Spleen (tissue), 11 donors: ENCODE data around the gene STX12. TPM values are rescaled to one million over a fixed set of nuclear protein-coding genes. Genes with fewer than 3 reads are reported as not detected.
A peak's percentile ranks its signal among the peaks of the same experiment; 100 is the strongest.
"Not testable (repeated sequence)": the region's sequence is repeated elsewhere in the genome, so short reads cannot be mapped to it uniquely, and the experiment has no call there.

Source experiments
- DNase-seq: peaks from one replicate; pipeline ENCODE4 v3.0.0-alpha.2; 2020
- H3K27ac ChIP-seq, 8 donors: fragments of 200-600 bp; sonication (generic) in 7 of 8; 1 replicate in 4 of 8; 2 replicates in 4 of 8; pipeline versions ENCODE4 v1.5.0 to v1.8.0; 2016 to 2021; ENCODE audit warnings: inconsistent platforms in 4 of 8, mild to moderate bottlenecking in 4 of 8, moderate library complexity in 1 of 8
- H3K27me3 ChIP-seq, 7 donors: fragments of 200-600 bp; sonication (generic) in 6 of 7; replicated peaks in 1 of 7; 1 replicate in 4 of 7; 2 replicates in 3 of 7; pipeline versions ENCODE4 v1.5.0 to v1.8.0; 2016 to 2021; ENCODE audit warnings: inconsistent platforms in 3 of 7, mild to moderate bottlenecking in 1 of 7
- H3K36me3 ChIP-seq, 6 donors: fragments of 200-600 bp; sonication (generic) in 5 of 6; 1 replicate in 4 of 6; 2 replicates in 2 of 6; pipeline versions ENCODE4 v1.5.0 to v1.8.0; 2016 to 2021; ENCODE audit warnings: inconsistent platforms in 2 of 6
- H3K4me1 ChIP-seq, 6 donors: fragments of 200-600 bp; sonication (generic) in 5 of 6; 1 replicate in 3 of 6; 2 replicates in 3 of 6; pipeline versions ENCODE4 v1.5.0 to v1.8.0; 2016 to 2021; ENCODE audit warnings: inconsistent platforms in 3 of 6
- H3K4me3 ChIP-seq, 8 donors: fragments of 200-600 bp; sonication (generic) in 7 of 8; 1 replicate in 4 of 8; 2 replicates in 4 of 8; pipeline versions ENCODE4 v1.5.0 to v1.8.0; 2016 to 2021; ENCODE audit warnings: inconsistent platforms in 4 of 8, mild to moderate bottlenecking in 4 of 8, moderate library complexity in 2 of 8
- H3K9me3 ChIP-seq, 8 donors: fragments of 200-600 bp; sonication (generic) in 7 of 8; 1 replicate in 4 of 8; 2 replicates in 4 of 8; pipeline versions ENCODE4 v1.5.0 to v1.8.0; 2016 to 2021; ENCODE audit warnings: inconsistent platforms in 4 of 8
- POLR2A ChIP-seq, 3 donors: fragments of 450-650 bp; IDR thresholded peaks; one replicate each; pipeline ENCODE4 v1.5.1; 2017; ENCODE audit warnings: antibody characterized with exemption in 3 of 3, mild to moderate bottlenecking in 1 of 3
- POLR2AphosphoS5 ChIP-seq, 3 donors: sonication (generic); formaldehyde crosslinking; IDR thresholded peaks; one replicate each; pipeline ENCODE4 v1.5.1; 2017; ENCODE audit warnings: antibody characterized with exemption in 3 of 3
- WGBS, 5 donors: extraction: QIAGEN DNeasy Blood & Tissue Kit in 3 of 5; methylation state at CpG; one replicate each; pipeline versions ENCODE4 v1.1.5 to v1.1.7; 2013 to 2018; 5-methylcytosine and 5-hydroxymethylcytosine counted together
- intact Hi-C: fragments of 100-400 bp; cut with DNase I; formaldehyde crosslinking; loops from one replicate; pipeline ENCODE4 v1.15.0; 2023; ENCODE audit warnings: low total_unique reads
- polyA plus RNA-seq, 3 donors: library from polyadenylated mRNA; stranded (reverse); fragments of 200-250 nt; gene quantifications; one replicate each; pipeline ENCODE4 v1.2.1, GENCODE V29; 2013
- total RNA-seq, 7 donors: library from RNA; depleted of rRNA in 3 of 7; stranded (reverse); fragments of >200 nt in 3 of 7; fragmentation: NEBNext Ultra II Directional in 4 of 7; extraction: Animal tissue kit (Norgen Biotek cat#: 25700) in 4 of 7; gene quantifications; one replicate each; pipeline versions ENCODE4 v1.1.0 to v1.2.1, GENCODE V29; 2016 to 2021
- TF ChIP-seq, protein P1 (sequence below), 11 experiments: fragments of 200-600 bp in 7 of 11; fragments of 450-650 bp in 4 of 11; sonication (generic) in 4 of 11; IDR thresholded peaks in 8 of 11; conservative IDR thresholded peaks in 3 of 11; 1 replicate in 7 of 11; 2 replicates in 4 of 11; pipeline versions ENCODE4 v1.4.0 to v1.8.0; 2016 to 2021; ENCODE audit warnings: antibody characterized with exemption in 11 of 11, inconsistent platforms in 4 of 11, mild to moderate bottlenecking in 1 of 11
- donor health status: healthy with polysubstance abuse.
- donor health status: DM: no; HTN: no; CAD: no; lungs with moderate emphysema.
- donor health status: DM: no; HTN: no; CAD: no.
- donor health status: Bipolar disorder and iron deficiency.
- donor health status: healthy.
- donor health status: DM: no; HTN: no; CAD: no.
- donor health status: DM: yes; HTN: yes; CAD: no.

Gene STX12
- total and polyA plus RNA-seq, 10 donors = 17.7 to 88.1 (median 48.2) TPM

DNA sequence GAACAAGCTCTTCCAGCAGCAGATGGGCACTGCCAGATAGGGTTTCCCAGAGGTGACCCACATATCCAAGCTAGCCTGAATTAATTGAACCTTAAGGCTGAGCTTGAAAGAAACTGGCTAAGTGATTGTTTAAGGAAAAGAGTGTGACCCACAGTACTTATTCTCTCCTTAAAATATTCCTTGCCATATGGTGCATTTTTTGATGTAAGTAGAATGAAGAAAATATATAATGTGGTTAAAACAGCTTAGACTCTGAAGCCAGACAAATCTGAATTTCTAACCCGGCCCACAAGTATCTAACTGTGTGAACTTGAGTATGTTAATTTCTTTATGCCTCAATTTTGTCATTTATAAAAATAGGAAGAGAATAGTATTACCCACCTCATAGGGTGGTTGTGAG lies 62.5 kb downstream of the STX12 start:
- no peak overlapping the region for H3K4me3 ChIP-seq
- H3K36me3 ChIP-seq = peaks cover 0 to 80% (median 51%) of the 10 kb centered on the region in 6 donors
- no peaks in the 10 kb centered on the region for H3K27me3 ChIP-seq
- DNase-seq = no peak
- no peaks in the 10 kb centered on the region for H3K9me3 ChIP-seq
- WGBS, 5 donors = 94 to 100% (median 96%) methylated on average over 1 of the region's 1 CpG
- intact Hi-C loops = no loop called here
- H3K4me1 ChIP-seq = peaks cover 12 to 61% (median 34%) of the 10 kb centered on the region in 6 donors
- no peak overlapping the region for H3K27ac ChIP-seq
- TF ChIP-seq POLR2AphosphoS5 (IDR thresholded peaks at IDR 0.05) (no peak), POLR2A (IDR thresholded peaks at IDR 0.05) (no peak)
- TF ChIP-seq, protein P1, sequence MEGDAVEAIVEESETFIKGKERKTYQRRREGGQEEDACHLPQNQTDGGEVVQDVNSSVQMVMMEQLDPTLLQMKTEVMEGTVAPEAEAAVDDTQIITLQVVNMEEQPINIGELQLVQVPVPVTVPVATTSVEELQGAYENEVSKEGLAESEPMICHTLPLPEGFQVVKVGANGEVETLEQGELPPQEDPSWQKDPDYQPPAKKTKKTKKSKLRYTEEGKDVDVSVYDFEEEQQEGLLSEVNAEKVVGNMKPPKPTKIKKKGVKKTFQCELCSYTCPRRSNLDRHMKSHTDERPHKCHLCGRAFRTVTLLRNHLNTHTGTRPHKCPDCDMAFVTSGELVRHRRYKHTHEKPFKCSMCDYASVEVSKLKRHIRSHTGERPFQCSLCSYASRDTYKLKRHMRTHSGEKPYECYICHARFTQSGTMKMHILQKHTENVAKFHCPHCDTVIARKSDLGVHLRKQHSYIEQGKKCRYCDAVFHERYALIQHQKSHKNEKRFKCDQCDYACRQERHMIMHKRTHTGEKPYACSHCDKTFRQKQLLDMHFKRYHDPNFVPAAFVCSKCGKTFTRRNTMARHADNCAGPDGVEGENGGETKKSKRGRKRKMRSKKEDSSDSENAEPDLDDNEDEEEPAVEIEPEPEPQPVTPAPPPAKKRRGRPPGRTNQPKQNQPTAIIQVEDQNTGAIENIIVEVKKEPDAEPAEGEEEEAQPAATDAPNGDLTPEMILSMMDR (IDR thresholded peaks at IDR 0.05 in 8 of 11, conservative IDR thresholded peaks at IDR 0.05 in 3 of 11) = no peak

DNA sequence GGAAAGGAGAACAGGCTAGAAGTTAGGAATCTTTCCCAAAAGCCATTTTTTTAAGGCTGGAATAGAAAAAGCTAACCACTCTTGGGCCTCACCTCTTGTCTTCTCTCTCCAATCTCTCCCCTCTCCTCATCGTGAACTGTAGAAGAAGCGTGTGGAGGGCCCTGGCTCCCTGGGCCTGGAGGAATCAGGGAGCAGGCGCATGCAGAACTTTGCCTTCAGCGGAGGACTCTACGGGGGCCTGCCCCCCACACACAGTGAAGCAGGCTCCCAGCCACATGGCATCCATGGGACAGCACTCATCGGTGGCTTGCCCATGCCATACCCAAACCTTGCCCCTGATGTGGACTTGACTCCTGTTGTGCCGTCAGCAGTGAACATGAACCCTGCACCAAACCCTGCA lies 76.9 kb downstream of the STX12 start:
- no peak overlapping the region for H3K4me3 ChIP-seq
- H3K36me3 ChIP-seq = peaks cover 6 to 78% (median 68%) of the 10 kb centered on the region in 6 donors
- no peak for DNase-seq
- H3K27ac ChIP-seq = no peak overlapping the region
- H3K27me3 ChIP-seq = no peaks in the 10 kb centered on the region
- 96 to 99% (median 97%) methylated on average over 7 of the region's 7 CpGs for WGBS, 5 donors
- TF ChIP-seq, protein P1 (IDR thresholded peaks at IDR 0.05 in 8 of 11, conservative IDR thresholded peaks at IDR 0.05 in 3 of 11) = no peak
- TF ChIP-seq POLR2A (IDR thresholded peaks at IDR 0.05) = no peak
- no peak for TF ChIP-seq POLR2AphosphoS5 (IDR thresholded peaks at IDR 0.05)
- no peaks in the 10 kb centered on the region for H3K9me3 ChIP-seq
- H3K4me1 ChIP-seq = no peaks in the 10 kb centered on the region
- intact Hi-C loops = loop anchor here (10.0 kb wide), 1 partner anchor 355 kb away; no protein-coding TSS in a partner anchor

DNA sequence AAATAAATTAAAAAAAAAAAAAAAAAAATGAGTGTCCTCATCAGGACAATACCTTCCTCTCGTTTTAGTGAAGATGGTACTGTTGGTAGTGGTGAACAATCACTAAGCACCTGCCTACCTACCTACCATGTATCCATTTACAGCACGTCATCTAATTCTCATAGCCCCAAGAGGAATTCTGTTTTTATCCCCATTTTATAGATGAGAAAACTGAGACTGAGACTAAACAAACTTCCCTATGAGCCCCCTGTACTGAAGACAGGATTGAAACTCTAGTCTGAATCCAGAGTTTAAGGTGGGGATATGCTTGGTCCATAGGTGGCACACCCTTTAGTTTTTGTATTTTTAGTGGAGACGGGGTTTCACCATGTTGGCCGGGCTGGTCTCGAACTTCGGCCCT lies 82.1 kb downstream of the STX12 start:
- Histone ChIP-seq H3K36me3 (peaks cover 0 to 26% (median 18%) of the 10 kb centered on the region in 6 donors), H3K4me3 (no peak overlapping the region), H3K27me3 (no peaks in the 10 kb centered on the region), H3K9me3 (no peaks in the 10 kb centered on the region), H3K27ac (no peak overlapping the region), H3K4me1 (peaks cover 4 to 17% (median 10%) of the 10 kb centered on the region in 6 donors)
- intact Hi-C loops = loop anchor here (10.0 kb wide), 1 partner anchor 350 kb away; no protein-coding TSS in a partner anchor
- TF ChIP-seq, protein P1 (IDR thresholded peaks at IDR 0.05 in 8 of 11, conservative IDR thresholded peaks at IDR 0.05 in 3 of 11) = no peak
- TF ChIP-seq POLR2A (IDR thresholded peaks at IDR 0.05) (no peak), POLR2AphosphoS5 (IDR thresholded peaks at IDR 0.05) (no peak)
- no peak for DNase-seq
- WGBS, 5 donors = 87 to 93% (median 89%) methylated on average over 6 of the region's 6 CpGs

DNA sequence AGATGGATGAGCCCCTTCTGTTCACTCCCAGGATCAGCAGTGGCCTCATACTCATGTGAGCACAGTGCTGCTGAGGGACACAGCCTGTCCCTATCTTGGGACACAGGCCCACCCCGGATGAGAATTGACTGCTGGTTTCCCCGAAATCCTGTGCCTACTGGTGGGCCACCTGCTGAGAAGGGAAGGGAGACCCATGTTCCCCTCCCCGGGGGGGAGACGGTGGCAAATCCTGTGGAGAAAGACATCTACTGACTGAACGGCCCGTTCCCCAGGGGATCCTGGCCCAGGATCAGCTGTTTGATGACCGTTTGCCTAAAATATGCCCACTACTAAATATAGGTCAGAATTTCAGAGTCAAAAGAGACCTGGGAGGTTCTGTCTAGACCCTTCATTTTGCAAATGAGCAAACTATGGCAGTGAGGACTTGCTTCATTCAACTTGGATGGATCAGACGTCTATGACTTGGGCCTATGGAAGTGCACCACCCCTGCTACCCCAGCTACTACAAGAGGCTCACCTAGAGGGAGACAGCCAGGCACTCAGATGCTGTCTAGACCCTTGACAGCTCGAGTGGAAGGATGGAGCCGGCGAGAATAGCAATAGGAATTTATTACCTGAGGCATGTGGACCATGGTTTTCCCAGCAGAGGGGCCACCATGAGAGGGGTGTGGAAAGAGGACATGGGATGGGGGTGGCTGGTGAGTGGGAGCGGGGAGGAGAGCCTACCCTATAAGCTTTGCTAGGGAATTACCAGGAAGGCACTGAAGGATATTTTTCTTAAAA lies 83.7 kb downstream of the STX12 start:
- 72 to 87% (median 82%) methylated on average over 11 to 12 of the region's 12 CpGs for WGBS, 5 donors
- no peak for DNase-seq
- TF ChIP-seq, protein P1 (IDR thresholded peaks at IDR 0.05 in 8 of 11, conservative IDR thresholded peaks at IDR 0.05 in 3 of 11) = no peak
- TF ChIP-seq POLR2AphosphoS5 (IDR thresholded peaks at IDR 0.05) (no peak), POLR2A (IDR thresholded peaks at IDR 0.05) (no peak)

DNA sequence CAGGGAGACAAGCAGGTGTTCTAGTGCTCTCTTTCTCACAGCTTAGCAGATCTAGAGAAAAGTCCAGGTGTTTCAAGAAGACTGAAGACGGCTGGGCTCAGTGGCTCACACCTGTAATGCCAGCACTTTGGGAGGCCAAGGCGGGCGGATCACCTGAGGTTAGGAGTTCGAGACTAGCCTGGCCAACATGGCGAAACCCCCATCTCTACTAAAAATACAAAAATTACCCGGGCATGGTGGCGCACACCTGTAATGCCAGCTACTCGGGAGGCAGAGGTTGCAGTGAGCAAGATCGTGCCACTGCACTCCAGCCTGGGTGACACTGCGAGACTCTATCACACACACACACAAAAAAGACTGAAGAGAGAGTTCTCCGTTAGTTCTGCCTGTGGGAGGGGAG lies 84.5 kb downstream of the STX12 start:
- DNase-seq, H3K9me3 ChIP-seq, H3K36me3 ChIP-seq, H3K4me3 ChIP-seq, H3K27me3 ChIP-seq: not testable (repeated sequence)
- intact Hi-C loops = loop anchor here (10.0 kb wide), 1 partner anchor 347 kb away; no protein-coding TSS in a partner anchor
- H3K27ac ChIP-seq = peak overlapping the region in 1 of 8 donors; percentile 85
- 77 to 85% (median 82%) methylated on average over 7 to 11 of the region's 11 CpGs for WGBS, 5 donors
- peaks cover 4 to 27% (median 16%) of the 10 kb centered on the region in 6 donors for H3K4me1 ChIP-seq

More for the DNA sequence above, 83.7 kb downstream of the STX12 start:
- no peaks in the 10 kb centered on the region for H3K27me3 ChIP-seq
- no peak overlapping the region for H3K4me3 ChIP-seq
- H3K4me1 ChIP-seq = peaks cover 4 to 19% (median 10%) of the 10 kb centered on the region in 6 donors
- no peak overlapping the region for H3K27ac ChIP-seq
- H3K36me3 ChIP-seq = peaks cover 0 to 10% (median 2%) of the 10 kb centered on the region in 6 donors
- H3K9me3 ChIP-seq = no peaks in the 10 kb centered on the region
- intact Hi-C loops = loop anchor here (10.0 kb wide), 1 partner anchor 348 kb away; no protein-coding TSS in a partner anchor
